Stimulated activated CD4-positive, alpha-beta T cell treated with anti-CD3 and anti-CD28 coated beads, Interleukin-12 subunit alpha, Interleukin-12 subunit beta, amount 100 ng/mL, for 4 hours (primary cell): ENCODE results near the gene NANOS2.
A peak's percentile ranks its signal among the peaks of the same experiment; 100 is the strongest.
"Not testable (repeated sequence)": the region's sequence is repeated elsewhere in the genome, so short reads cannot be mapped to it uniquely, and the experiment has no call there.

Experiments
- DNase-seq: peaks from one replicate; pipeline ENCODE4 v3.0.0-alpha.2; 2020

NANOS2 gene

GRCh38 chr19:45873219-45873772, 41.3 kb downstream of the NANOS2 start:
- no peak for DNase-seq

- no peak for DNase-seq
Observed at GRCh38 chr19:45872095-45872919, 42.3 kb downstream of the NANOS2 start.

- DNase-seq, result no peak
Observed at GRCh38 chr19:45870798-45871197, 43.8 kb downstream of the NANOS2 start.

- DNase-seq, result not testable (repeated sequence)
Observed at GRCh38 chr19:45867241-45867640, 47.3 kb downstream of the NANOS2 start.

GRCh38 chr19:45866400-45867176, 48.0 kb downstream of the NANOS2 start:
- DNase-seq, result no peak

- no peak for DNase-seq
Observed at GRCh38 chr19:45865269-45865948, 49.2 kb downstream of the NANOS2 start.

- no peak for DNase-seq
Observed at GRCh38 chr19:45864629-45865082, 49.9 kb downstream of the NANOS2 start.

GRCh38 chr19:45863840-45864628, 50.5 kb downstream of the NANOS2 start, which contains the start of gene FOXA3:
Gene FOXA3 (plus strand): TSS chr19:45864326. CDS start chr19:45864457, 131 bp downstream.
- peak; percentile 51 for DNase-seq

GRCh38 chr19:45863335-45863839, 51.2 kb downstream of the NANOS2 start:
- no peak for DNase-seq
